HG03135 (cell line): Measurements from ENCODE around the gene RBM18.

Experiments used
- ATAC-seq: cut with Tn5 transposase; IDR thresholded peaks from one replicate; pipeline ENCODE4 v1.9.1; 2021; ENCODE audit warnings: mild to moderate bottlenecking, moderate library complexity; ENCODE audit not compliant: unreplicated experiment

The RBM18 gene, protein sequence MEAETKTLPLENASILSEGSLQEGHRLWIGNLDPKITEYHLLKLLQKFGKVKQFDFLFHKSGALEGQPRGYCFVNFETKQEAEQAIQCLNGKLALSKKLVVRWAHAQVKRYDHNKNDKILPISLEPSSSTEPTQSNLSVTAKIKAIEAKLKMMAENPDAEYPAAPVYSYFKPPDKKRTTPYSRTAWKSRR

DNA sequence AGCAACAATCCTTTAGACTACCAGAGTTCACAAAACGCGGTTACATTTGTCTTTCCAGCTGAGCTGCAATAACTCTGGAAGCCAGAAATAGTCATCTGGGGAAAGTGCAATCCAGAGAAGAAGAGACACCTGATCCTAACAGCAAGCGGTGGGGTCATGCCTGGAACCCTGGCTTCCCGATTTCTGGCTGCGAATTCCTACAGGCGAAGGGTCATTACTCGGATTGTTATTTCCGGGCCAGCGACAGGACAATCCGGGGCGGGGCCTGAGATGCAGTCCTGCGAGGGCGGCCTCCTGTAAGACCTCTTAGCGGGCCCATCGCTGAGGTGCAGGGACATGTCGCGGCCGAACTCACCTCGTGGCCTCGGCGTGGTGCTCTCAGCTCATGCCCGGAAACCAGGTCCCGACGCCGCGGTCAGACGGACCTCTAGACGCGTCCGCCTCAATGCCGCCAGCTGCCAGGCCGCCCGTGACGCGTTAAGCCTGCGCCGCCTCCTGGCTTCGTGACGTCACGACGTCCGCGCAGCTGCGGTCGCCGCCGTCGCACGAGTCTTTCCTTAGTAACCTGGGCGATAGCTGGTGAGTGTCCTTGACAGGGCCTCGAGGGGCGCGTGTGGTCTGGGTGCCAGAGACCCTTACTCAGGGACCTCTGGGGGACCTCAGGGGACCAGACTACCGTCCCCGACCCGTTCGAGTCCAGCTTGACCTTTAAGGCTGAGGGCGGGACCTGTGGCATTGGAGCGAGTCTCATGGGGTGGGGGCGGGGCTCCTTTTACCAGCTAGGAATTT lies at the start of gene RBM18, which contains the start of gene MRRF:
TSS of gene RBM18 (minus strand) at position 481 of the 789 bp plus-strand sequence. CDS start 3,348 bp downstream, outside the sequence.
TSS of gene MRRF (plus strand) at position 523 of the 789 bp plus-strand sequence. CDS start 6,010 bp downstream, outside the sequence.
- ATAC-seq = peak; percentile 80

DNA sequence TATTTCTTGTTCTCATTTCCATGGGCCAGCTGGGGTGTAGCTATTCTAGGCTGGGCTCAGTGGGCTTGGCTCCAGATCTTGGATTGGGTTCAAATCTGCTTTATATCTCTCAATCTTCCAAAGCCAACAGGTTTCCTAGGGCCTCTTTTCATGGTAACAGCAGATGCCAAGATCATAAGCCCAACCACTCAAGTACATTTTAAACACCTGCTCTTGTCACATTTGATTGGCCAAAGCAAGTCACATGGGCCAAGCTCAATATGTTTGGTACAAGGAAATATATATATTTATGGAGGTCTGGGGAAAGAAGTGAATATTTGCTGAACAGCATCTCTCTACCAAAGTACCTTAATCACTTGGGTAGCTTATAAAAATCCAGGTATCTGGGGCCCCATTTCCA lies 49.5 kb upstream of the RBM18 start:
- ATAC-seq = no peak

GRCh38 chr9:122309861-122310260 lies 45.2 kb upstream of the RBM18 start:
- no peak for ATAC-seq

DNA sequence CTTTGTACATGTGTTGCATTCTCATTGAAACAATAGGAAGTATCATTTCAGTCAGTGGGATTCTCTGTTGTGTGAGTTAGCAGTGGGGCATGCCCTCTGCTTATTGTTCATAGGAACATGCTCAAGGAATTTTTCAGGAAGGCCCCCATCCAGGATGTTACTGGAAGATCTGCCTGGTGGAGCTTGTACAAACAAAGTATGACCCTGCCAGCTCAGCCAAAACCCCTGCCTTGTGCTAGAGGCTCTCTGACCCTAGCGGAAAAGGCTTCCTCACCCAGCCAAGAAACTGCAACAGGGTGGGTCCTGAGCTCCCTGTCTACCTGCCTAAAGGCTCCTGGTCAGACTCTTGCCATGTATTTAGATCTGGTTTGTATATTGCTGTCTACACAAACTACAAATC lies 43.3 kb upstream of the RBM18 start:
- no peak for ATAC-seq

- no peak for ATAC-seq
These were observed 42.4 kb upstream of the RBM18 start for GRCh38 chr9:122307061-122307460.

- no peak for ATAC-seq
These were observed 37.8 kb upstream of the RBM18 start for GRCh38 chr9:122302237-122303093.

DNA sequence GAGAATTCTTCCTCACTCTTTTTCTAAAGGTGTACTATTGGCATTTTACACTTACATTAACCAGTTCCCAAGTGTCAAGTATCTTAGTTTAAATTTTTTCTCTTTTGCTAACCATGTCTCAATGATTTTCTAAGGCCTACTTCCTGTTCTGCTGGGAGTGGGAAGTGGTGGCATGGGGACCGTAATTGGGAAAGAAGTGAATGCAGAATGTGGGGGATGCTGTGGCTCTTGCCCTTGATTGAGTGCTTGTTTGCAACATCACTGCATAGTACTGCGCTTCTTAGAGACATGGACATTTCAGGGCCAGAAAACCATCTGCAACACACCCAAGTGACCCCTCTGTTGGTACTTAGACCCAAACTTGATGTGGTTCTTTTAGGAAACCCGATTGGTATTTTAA lies 32.9 kb upstream of the RBM18 start:
- no peak for ATAC-seq

DNA sequence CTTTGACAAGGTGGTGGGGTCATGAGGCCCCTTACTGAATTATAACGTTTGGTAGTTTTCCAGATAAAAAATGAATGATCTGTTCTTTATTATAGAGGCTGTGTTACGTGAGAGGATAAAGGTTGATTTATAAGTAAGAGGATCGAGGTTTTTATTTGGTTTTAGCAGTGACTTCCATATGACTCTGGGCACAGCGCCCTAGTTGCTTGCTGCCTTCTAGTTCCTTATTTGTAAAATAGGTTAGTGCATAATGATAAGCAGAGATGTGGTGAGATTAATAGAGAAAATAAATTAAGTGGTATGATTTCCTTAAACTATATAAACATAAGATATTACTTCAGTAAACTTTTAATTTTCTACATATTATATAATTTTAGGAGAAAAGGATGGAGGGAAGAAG lies 29.9 kb upstream of the RBM18 start:
- ATAC-seq = no peak

- no peak for ATAC-seq
These were observed 26.8 kb upstream of the RBM18 start for GRCh38 chr9:122291458-122291857.

DNA sequence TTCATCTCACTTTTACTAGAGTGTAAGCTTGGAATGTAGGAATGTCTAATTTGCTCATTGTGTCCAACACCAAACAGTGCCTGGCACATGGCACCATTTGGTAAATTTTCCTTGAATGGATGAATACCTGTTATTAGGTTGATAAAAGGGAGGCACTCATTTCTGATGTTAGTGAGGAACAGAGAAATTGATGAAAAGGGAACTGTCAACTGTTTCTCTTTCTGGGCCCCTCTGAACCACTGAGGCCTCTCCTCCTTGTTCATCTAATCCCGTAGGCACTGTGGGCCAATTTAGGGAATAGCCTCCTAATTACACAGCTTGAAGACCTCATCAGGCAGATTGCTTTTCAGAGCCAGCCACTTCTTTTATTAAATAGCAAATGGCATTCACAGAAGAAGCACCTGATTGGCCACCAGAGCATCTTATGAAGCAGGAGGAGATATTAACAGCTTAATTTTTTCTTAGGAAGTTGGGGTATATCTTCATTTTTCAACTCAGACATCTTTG lies 22.6 kb upstream of the RBM18 start:
- no peak for ATAC-seq

GRCh38 chr9:122286764-122287163 lies 22.1 kb upstream of the RBM18 start:
- ATAC-seq = no peak

DNA sequence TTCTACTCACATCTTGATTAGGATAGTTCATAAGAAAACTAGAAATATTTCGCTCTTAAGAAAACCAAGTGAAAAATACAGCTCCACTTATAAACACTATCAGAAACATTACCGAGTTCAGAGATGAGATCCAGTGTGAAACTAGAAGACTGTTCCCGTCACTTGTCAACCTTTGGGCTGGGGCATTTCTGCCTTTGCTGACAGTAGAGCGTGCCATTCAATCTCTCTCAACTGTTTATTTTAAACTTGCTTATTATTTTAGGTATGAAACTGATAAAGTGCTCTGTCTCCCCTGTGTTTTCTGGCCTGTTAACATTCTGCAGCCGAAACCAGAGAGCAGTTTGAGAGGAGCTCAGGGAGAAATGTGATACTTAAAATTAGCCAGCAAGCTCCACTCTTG lies 16.7 kb upstream of the RBM18 start:
- no peak for ATAC-seq

DNA sequence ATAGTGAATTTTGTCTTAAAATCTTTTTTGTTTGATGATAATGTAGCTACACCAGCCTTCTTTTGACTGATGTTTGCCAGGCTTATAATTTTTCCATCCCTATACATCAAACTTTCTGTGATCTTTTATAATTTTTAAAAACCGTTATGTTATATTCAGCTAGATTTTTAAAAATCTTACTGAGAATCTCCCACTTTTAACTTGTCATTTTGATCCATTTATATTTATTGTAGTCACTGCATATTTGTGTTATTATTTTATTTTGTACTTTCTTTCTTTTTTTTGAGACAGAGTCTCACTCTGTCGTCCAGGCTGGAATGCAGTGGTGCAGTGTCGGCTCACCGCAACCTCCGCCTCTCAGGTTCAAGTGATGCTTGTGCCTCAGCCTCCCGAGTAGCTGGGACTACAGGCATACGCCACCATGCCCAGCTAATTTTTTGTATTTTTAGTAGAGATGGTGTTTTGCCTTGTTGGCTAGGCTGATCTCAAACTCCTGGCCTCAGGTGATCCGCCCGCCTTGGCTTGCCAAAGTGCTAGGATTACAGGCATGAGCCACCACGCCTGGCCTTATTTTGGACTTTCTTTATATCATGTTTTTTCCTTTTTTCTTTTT lies 12.8 kb upstream of the RBM18 start:
- ATAC-seq = no peak

- no peak for ATAC-seq
These were observed 11.5 kb upstream of the RBM18 start for GRCh38 chr9:122276096-122276495.

- ATAC-seq = no peak
These were observed 9.4 kb upstream of the RBM18 start for GRCh38 chr9:122274055-122274454.

- ATAC-seq = no peak
These were observed 3.6 kb upstream of the RBM18 start for GRCh38 chr9:122268041-122268814.

DNA sequence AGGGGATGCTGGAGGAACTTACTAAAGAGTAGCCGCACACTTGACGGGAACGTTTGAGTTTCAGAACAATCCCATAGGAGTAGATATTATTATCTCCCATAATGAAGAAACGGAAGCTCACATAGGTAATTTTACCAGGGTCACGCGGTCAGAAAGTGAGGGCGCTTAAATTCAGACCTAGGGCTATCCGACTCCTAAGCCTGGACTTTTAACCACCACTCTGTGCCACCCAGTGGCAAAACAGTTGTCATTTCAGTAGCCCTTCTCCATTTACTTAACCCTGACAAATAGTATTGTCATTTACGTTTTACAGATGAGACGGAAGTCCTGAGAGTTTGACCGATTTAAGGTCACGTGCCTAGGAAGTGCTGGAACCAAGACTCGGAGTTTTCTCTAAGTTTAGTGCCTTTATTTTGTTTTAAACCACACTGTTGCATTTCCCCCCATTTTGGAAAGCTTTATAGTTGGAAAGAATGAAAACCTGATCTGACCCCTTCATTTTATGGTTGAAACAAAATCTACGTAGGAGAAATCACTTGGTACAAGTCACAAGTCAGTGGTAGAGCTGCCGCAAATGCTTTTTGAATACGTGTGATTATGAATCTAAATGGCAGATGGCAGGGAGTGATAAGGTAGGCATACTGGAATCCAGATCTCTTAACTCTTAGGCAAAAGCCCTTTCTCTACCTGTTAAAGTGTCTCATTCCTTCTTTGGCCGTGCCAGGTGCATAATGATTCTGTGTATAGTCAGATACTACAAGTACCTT lies 692 bp upstream of the RBM18 start:
- peak; percentile 35 for ATAC-seq

DNA sequence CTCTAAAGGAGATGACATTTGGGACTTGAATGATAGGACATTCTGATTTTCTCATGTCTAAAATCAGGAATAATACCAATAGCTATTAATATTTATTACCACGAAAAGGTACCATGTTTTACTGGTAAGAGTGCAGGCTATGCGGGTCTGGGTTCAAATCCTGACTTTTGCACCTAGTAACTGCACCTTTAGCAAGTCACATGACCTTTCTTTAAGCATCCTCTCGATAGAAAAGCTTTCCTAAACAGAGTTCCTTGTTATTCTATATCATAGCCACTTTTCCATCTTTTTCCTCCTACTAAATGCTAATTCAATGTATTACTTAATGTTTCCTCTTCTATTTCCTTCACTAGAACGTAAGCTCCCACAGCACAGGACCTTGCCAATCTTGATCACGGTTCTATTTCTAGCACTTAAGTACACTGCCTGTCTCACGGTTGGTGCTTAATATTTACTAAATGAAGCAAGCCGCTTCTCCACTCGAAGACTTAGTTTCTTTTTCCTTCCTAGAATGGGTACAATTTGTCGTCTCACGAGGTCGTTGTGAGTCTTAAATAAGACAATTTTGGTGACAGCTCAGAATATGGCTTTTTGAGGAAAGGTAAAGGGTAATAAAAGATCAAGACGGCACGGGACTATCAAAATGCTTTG lies 816 bp downstream of the RBM18 start:
- ATAC-seq = no peak

- ATAC-seq = no peak
These were observed 2.6 kb downstream of the RBM18 start for GRCh38 chr9:122262073-122262472.
